ENCODE results near the gene COX7A1.

DNA sequence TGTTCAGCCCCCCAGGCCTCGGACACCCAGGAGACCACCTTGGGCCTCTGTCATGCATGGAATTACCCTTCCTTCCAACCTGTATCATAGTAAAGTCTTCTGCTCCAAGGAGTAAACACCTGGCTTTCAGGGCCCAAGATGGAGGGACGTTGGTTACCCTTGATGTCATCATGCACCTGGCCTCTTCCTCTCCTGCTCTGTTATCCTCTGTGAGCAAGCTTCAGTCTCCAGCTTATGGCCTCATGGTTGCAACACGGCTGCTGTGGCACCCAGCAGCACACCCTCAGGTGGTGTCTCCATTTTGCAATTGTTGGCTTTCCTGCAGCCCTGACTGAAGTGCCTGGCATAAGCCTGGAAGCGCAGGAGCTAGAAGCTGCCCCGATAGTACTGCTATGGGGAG, 45.3 kb downstream of the COX7A1 start:
- TF ChIP-seq CTCF (IDR thresholded peaks at IDR 0.05) (no peak), POLR2A (IDR thresholded peaks at IDR 0.05) (no peak)
